ENCODE measurements around the gene ZNF611.
"Not testable (repeated sequence)": the region's sequence is repeated elsewhere in the genome, so short reads cannot be mapped to it uniquely, and the experiment has no call there.

The ZNF611 gene

DNA sequence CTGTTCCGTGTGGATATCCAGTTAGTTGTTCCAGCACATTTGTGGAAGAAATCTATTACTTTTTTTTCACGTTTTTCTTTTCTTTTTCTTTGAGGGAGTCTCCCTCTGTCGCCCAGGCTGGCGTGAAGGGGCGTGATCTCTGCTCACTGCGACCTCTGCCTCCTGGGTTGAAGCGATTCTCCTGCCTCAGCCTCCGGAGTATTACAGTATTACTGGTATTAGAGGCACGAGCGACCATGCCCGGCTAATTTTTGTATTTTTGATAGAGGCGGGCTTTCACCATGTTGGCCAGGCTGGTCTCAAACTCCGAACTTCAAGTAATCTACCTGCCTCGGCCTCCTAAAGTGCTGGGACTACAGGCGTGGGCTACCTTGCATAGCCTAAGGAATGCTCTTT lies 43.6 kb downstream of the ZNF611 start:
- H3K36me3 ChIP-seq (ENCODE audit: control insufficient read depth in 1 of 2, insufficient read depth in 2 of 2, low read length in 2 of 2), result no peaks in the 10 kb centered on the region
- H3K4me3 ChIP-seq (ENCODE audit: low read depth in 1 of 2, low read length in 2 of 2), result peak overlapping the region; percentile 73 to 91
- H3K27ac ChIP-seq (ENCODE audit: low read length), result peak overlapping the region; percentile 69
- peaks cover 4 to 14% of the 10 kb centered on the region in 2 donors for H3K4me1 ChIP-seq (ENCODE audit: control insufficient read depth in 1 of 2, insufficient read depth in 2 of 2, low read length in 2 of 2)
- no peaks in the 10 kb centered on the region for H3K9me3 ChIP-seq (ENCODE audit: control insufficient read depth in 1 of 2, low read length in 2 of 2)
- H3K27me3 ChIP-seq (ENCODE audit: low read depth, low read length), result no peaks in the 10 kb centered on the region

DNA sequence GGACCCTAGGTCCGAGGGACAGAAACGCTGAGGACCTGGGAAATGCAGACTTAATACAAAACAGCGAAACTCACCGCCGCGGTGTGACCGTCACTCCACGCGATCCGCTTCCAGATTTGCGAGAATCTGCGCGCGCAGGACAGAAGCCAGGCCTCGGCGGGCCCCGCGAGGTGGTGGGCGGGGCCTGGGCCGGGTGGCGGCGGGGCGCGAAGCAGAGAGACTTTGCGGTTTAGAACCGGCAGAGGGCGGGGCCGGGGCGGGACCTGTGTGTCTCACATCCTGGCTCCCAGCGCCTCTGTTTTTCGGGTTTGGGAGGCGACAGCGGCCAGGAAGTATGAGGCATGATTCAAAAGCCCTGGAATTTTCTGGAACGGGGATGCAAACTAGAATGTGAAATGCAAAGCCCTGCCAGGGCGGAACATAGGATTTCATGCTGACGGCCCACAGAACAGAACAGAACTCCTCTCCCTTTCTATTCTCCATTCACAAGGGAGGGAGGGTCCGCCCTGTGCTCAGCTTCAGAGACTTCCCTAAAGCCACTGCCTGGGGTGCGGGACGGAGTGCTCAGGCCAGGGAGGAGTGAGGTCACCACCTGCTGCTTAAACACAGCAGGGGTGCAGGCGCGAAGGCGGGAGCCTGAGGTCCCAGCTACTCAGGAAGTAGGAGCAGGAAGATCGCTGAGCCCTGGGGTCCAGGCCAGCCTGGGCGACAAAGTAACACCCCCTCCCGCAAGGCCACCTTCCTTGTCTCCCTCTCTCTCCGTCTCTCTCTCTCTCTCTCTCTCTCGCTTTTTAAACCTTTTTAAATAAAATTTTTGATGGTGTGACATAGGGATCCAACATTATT lies 44.3 kb downstream of the ZNF611 start:
- H3K4me1 ChIP-seq (ENCODE audit: control insufficient read depth in 1 of 2, insufficient read depth in 2 of 2, low read length in 2 of 2), result peaks cover 4 to 14% of the 10 kb centered on the region in 2 donors
- no peaks in the 10 kb centered on the region for H3K36me3 ChIP-seq (ENCODE audit: control insufficient read depth in 1 of 2, insufficient read depth in 2 of 2, low read length in 2 of 2)
- H3K4me3 ChIP-seq (ENCODE audit: low read depth in 1 of 2, low read length in 2 of 2), result peak overlapping the region; percentile 73 to 91
- H3K9me3 ChIP-seq (ENCODE audit: control insufficient read depth in 1 of 2, low read length in 2 of 2), result no peaks in the 10 kb centered on the region
- H3K27me3 ChIP-seq (ENCODE audit: low read depth, low read length), result no peaks in the 10 kb centered on the region
- H3K27ac ChIP-seq (ENCODE audit: low read length), result peak overlapping the region; percentile 87

DNA sequence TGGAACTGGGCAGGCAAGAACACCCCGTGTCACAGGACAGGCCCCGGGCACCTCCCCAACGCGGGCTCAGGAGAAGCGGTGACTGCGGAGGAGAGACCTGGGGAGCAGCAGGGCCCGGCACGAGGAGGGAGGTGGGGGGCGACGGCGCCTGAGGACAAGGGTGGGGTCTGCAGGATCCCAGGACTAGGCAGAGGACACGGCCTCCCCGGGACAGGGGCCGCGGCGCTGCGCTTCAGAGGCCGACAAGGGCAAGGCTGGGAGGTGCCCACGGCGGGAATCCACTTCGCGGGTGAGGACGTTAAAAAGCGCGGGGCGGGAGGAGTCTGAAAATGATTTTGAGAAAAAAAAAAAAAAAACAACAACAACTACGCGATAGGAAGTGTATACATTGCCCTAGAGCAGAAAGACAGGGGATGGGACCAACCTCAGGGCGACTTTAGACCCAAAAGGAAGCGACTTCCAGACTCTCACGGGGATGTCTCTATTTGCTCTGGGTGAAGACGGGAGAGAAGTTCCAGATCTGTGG lies 44.9 kb downstream of the ZNF611 start:
- Histone ChIP-seq H3K4me1 (ENCODE audit: control insufficient read depth in 1 of 2, insufficient read depth in 2 of 2, low read length in 2 of 2) (peaks cover 4 to 14% of the 10 kb centered on the region in 2 donors), H3K27ac (ENCODE audit: low read length) (peak overlapping the region; percentile 87), H3K27me3 (ENCODE audit: low read depth, low read length) (no peaks in the 10 kb centered on the region), H3K4me3 (ENCODE audit: low read depth in 1 of 2, low read length in 2 of 2) (peak overlapping the region; percentile 73 to 91), H3K36me3 (ENCODE audit: control insufficient read depth in 1 of 2, insufficient read depth in 2 of 2, low read length in 2 of 2) (no peaks in the 10 kb centered on the region), H3K9me3 (ENCODE audit: control insufficient read depth in 1 of 2, low read length in 2 of 2) (no peaks in the 10 kb centered on the region)

DNA sequence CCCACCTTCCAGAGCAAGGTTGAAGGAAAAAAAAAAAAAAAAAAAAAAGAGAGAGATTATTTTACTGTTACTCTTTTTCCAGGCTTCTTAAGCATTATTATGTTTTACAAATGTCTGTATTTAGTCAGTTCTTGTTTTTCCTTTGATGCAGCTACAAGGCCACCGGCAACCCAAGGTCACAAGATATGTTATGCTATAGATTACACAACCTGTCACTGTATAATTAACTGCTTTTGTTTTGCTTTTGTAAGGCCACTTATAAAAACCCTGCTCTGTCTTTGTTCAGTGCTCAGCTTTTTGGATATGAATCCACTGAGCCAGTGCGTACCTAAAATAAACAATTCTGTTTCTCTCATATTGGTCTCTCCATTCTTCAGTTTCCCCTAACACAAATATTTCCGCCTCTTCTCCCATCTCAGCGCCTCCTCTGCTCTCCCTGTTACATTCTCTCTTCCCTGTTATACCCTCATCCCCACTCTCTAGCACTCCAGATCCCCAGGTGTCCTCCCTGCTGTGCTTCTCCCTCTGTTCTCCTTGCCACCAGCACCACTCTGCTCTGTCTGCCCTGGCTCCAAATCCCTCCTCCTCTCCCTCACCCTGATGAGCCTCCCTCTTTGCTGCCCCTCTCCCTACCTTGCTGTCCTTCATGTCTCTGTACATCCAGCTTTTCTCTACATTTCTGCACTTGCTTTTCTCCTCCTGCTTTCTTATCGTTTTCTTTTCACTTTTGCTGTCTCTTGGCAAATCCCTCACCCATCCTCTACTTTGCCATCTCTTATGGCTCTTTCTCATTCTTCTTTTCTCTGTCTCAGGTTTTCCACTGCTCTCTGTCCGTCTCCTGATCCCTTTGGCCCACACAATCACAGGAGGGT lies 45.7 kb downstream of the ZNF611 start:
- H3K9me3 ChIP-seq (ENCODE audit: control insufficient read depth in 1 of 2, low read length in 2 of 2); H3K27me3 ChIP-seq (ENCODE audit: low read depth, low read length); H3K36me3 ChIP-seq (ENCODE audit: control insufficient read depth in 1 of 2, insufficient read depth in 2 of 2, low read length in 2 of 2); H3K27ac ChIP-seq (ENCODE audit: low read length): not testable (repeated sequence)
- H3K4me1 ChIP-seq (ENCODE audit: control insufficient read depth in 1 of 2, insufficient read depth in 2 of 2, low read length in 2 of 2), result peaks cover 4 to 14% of the 10 kb centered on the region in 2 donors
- H3K4me3 ChIP-seq (ENCODE audit: low read depth in 1 of 2, low read length in 2 of 2), result peak overlapping the region; percentile 73 to 91

DNA sequence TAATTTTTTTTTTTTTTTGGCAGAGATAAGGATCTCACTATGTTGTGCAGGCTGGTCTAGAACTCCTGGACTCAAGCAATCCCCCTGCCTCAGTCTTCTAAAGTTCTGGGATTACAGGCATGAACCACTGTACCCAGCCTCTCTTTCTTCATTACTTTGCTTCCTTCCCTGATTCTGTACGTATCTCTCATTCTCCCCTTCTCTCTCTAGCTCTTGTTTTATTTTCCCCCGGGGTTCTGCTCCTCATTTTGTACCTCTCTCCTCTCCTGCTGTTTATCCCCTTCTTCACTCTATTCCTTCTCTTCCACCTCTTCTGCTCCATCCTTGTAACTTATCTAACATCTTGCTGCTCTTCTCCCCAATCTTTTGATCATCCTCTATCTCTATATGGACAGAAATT lies 46.5 kb downstream of the ZNF611 start:
- Histone ChIP-seq H3K27ac (ENCODE audit: low read length) (no peak overlapping the region), H3K9me3 (ENCODE audit: control insufficient read depth in 1 of 2, low read length in 2 of 2) (no peaks in the 10 kb centered on the region), H3K36me3 (ENCODE audit: control insufficient read depth in 1 of 2, insufficient read depth in 2 of 2, low read length in 2 of 2) (no peaks in the 10 kb centered on the region), H3K4me3 (ENCODE audit: low read depth in 1 of 2, low read length in 2 of 2) (no peak overlapping the region), H3K4me1 (ENCODE audit: control insufficient read depth in 1 of 2, insufficient read depth in 2 of 2, low read length in 2 of 2) (peaks cover 4 to 14% of the 10 kb centered on the region in 2 donors), H3K27me3 (ENCODE audit: low read depth, low read length) (no peaks in the 10 kb centered on the region)

DNA sequence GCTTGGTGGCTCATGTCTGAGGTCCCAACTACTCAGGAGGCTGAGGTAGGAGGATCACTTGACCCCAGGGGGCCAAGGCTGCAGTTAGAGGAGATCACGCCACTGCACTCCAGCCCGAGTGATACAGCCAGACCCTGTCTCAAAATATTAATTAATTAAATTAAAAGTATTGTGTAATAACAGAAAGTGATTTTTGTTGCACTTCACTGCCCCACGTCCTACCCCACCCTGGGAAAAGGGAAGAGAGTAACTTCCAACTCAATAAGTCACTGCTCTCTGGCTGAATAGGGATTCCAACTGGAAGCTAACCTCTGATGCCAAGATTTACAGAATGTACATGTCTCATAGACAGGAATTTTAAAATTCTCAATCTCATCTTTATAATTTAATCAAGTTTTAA lies 47.2 kb downstream of the ZNF611 start:
- no peak overlapping the region for H3K27ac ChIP-seq (ENCODE audit: low read length)

DNA sequence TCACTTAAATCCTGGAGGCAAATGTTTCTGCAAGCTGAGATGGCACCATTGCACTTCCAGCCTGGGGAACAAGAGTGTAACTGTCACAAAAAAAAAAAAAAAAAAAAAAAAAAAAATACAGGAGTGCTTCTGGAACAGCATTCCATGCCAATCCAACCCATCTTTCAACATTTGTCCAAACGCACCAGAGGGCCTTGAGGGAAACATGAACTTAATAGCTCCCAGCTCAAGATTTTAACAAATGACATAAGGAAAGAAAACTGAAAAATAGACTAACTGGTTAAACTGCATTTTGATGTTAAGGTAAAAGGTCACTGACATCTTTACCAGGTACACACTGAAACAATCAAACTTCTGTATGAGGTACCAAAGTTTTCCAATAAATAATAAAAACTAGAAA lies 49.0 kb downstream of the ZNF611 start:
- Histone ChIP-seq H3K4me3 (ENCODE audit: low read depth in 1 of 2, low read length in 2 of 2) (no peak overlapping the region), H3K27ac (ENCODE audit: low read length) (no peak overlapping the region), H3K9me3 (ENCODE audit: control insufficient read depth in 1 of 2, low read length in 2 of 2) (no peaks in the 10 kb centered on the region), H3K27me3 (ENCODE audit: low read depth, low read length) (no peaks in the 10 kb centered on the region), H3K36me3 (ENCODE audit: control insufficient read depth in 1 of 2, insufficient read depth in 2 of 2, low read length in 2 of 2) (no peaks in the 10 kb centered on the region), H3K4me1 (ENCODE audit: control insufficient read depth in 1 of 2, insufficient read depth in 2 of 2, low read length in 2 of 2) (peaks cover 4 to 8% of the 10 kb centered on the region in 2 donors)

More for the DNA sequence above, 47.2 kb downstream of the ZNF611 start:
- Histone ChIP-seq H3K4me1 (ENCODE audit: control insufficient read depth in 1 of 2, insufficient read depth in 2 of 2, low read length in 2 of 2) (peaks cover 4 to 14% of the 10 kb centered on the region in 2 donors), H3K4me3 (ENCODE audit: low read depth in 1 of 2, low read length in 2 of 2) (no peak overlapping the region), H3K36me3 (ENCODE audit: control insufficient read depth in 1 of 2, insufficient read depth in 2 of 2, low read length in 2 of 2) (no peaks in the 10 kb centered on the region), H3K27me3 (ENCODE audit: low read depth, low read length) (no peaks in the 10 kb centered on the region), H3K9me3 (ENCODE audit: control insufficient read depth in 1 of 2, low read length in 2 of 2) (no peaks in the 10 kb centered on the region)

DNA sequence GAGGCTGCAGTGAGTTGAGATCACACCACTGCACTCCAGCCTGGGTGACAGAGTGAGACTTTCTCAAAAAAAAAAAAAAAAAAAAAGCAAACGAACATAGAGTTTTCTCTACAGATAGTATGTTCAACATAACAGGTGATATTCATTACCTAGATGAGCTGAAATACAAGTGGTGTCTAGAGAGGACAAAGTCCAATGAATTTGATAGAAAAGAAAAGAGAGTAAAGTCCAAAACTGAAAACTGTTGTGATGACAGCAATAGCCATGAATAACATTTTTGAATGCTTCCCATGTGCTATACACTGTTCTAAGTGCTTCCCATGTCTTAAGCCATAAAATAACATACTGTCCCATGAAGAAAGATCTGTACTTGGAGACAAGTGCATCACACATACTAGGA lies 53.6 kb downstream of the ZNF611 start:
- not testable (repeated sequence) for H3K4me3 ChIP-seq (ENCODE audit: low read depth in 1 of 2, low read length in 2 of 2); H3K9me3 ChIP-seq (ENCODE audit: control insufficient read depth in 1 of 2, low read length in 2 of 2); H3K27me3 ChIP-seq (ENCODE audit: low read depth, low read length); H3K36me3 ChIP-seq (ENCODE audit: control insufficient read depth in 1 of 2, insufficient read depth in 2 of 2, low read length in 2 of 2); H3K27ac ChIP-seq (ENCODE audit: low read length); H3K4me1 ChIP-seq (ENCODE audit: control insufficient read depth in 1 of 2, insufficient read depth in 2 of 2, low read length in 2 of 2)

DNA sequence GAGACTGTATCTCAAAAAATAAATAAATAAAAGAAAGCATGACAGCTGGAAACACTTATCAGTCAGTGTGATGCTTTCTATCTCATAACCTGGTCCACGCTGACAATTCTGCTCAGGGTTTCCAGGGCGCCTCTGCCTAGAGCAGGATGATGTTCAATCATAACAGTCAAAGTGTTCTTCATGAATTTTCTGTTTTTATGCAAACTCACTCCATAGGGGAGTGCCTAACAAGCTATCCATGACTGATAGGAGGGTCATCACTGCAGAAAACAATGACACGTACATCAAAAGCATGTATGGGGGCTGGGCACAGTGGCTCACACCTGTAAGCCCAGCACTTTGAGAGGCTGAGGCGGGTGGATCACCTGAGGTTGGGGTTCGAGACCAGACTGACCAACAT lies 55.2 kb downstream of the ZNF611 start:
- H3K9me3 ChIP-seq (ENCODE audit: control insufficient read depth in 1 of 2, low read length in 2 of 2), result no peaks in the 10 kb centered on the region
- H3K4me1 ChIP-seq (ENCODE audit: control insufficient read depth in 1 of 2, insufficient read depth in 2 of 2, low read length in 2 of 2), result no peaks in the 10 kb centered on the region
- no peaks in the 10 kb centered on the region for H3K36me3 ChIP-seq (ENCODE audit: control insufficient read depth in 1 of 2, insufficient read depth in 2 of 2, low read length in 2 of 2)
- H3K4me3 ChIP-seq (ENCODE audit: low read depth in 1 of 2, low read length in 2 of 2), result no peak overlapping the region
- no peak overlapping the region for H3K27ac ChIP-seq (ENCODE audit: low read length)
- no peaks in the 10 kb centered on the region for H3K27me3 ChIP-seq (ENCODE audit: low read depth, low read length)

DNA sequence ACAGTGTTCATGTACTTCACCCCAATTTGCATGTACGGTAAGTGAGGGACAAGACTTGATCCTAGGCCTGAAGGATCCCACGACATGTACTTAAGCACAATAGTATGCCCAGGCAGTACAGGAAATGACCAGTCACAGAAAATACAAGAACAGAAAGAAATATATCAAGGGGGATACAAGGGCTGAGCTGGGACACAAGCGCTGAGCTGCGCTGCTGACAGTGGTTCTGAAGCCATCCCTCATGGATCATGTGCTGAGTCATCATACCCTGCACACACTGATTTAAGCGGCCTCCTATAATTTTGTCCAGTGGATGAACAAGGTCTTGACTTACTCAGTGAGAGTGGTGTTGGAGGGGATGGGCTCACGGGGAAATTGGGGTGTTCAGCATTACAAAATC lies 59.6 kb downstream of the ZNF611 start:
- not testable (repeated sequence) for H3K27me3 ChIP-seq (ENCODE audit: low read depth, low read length); H3K36me3 ChIP-seq (ENCODE audit: control insufficient read depth in 1 of 2, insufficient read depth in 2 of 2, low read length in 2 of 2); H3K4me1 ChIP-seq (ENCODE audit: control insufficient read depth in 1 of 2, insufficient read depth in 2 of 2, low read length in 2 of 2); H3K4me3 ChIP-seq (ENCODE audit: low read depth in 1 of 2, low read length in 2 of 2); H3K27ac ChIP-seq (ENCODE audit: low read length); H3K9me3 ChIP-seq (ENCODE audit: control insufficient read depth in 1 of 2, low read length in 2 of 2)

DNA sequence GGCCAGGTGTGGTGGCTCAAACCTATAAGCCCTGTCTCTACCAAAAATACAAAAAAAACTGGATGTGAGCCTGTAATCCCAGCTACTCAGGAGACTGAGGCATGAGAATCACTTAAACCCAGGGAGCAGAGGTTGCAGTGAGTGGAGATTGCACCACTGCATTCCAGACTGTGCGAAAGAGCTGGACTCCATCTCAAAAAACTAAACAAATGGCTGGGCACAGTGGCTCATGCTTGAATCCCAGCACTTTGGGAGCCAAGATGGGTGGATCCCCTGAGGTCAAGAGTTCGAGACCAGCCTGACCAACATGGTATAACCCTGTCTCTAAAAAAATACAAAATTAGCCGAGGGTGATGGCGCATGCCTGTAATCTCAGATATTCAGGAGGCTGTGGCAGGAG lies 61.8 kb downstream of the ZNF611 start:
- no peak overlapping the region for H3K27ac ChIP-seq (ENCODE audit: low read length)
- H3K27me3 ChIP-seq (ENCODE audit: low read depth, low read length), result no peaks in the 10 kb centered on the region
- H3K4me3 ChIP-seq (ENCODE audit: low read depth in 1 of 2, low read length in 2 of 2), result no peak overlapping the region
- H3K4me1 ChIP-seq (ENCODE audit: control insufficient read depth in 1 of 2, insufficient read depth in 2 of 2, low read length in 2 of 2), result no peaks in the 10 kb centered on the region
- H3K9me3 ChIP-seq (ENCODE audit: control insufficient read depth in 1 of 2, low read length in 2 of 2), result no peaks in the 10 kb centered on the region
- H3K36me3 ChIP-seq (ENCODE audit: control insufficient read depth in 1 of 2, insufficient read depth in 2 of 2, low read length in 2 of 2), result no peaks in the 10 kb centered on the region
